SK-N-SH treated with all-trans-retinoic acid at 6 μM for 48 hours (cell line): ENCODE data around the gene CYP2U1.

Experiments
- BACH2 ChIP-seq: fragments of 250-450 bp; sonication (Bioruptor Pico); IDR thresholded peaks from 2 replicates; pipeline ENCODE4 v1.9.0; 2021; ENCODE audit warnings: mild to moderate bottlenecking, borderline replicate concordance
- CSDC2 ChIP-seq: fragments of 250-450 bp; sonication (Bioruptor Pico); IDR thresholded peaks from 2 replicates; pipeline ENCODE4 v1.5.0; 2020; ENCODE audit warnings: mild to moderate bottlenecking, moderate library complexity
- ESRRG ChIP-seq: fragments of 250-450 bp; sonication (Bioruptor Pico); IDR thresholded peaks from 2 replicates; pipeline ENCODE4 v1.6.1; 2021; ENCODE audit warnings: mild to moderate bottlenecking
- GLIS3 ChIP-seq: fragments of 250-450 bp; sonication (Bioruptor Pico); IDR thresholded peaks from 2 replicates; pipeline ENCODE4 v1.5.0; 2020; ENCODE audit warnings: mild to moderate bottlenecking, moderate library complexity
- PPARA ChIP-seq: fragments of 250-450 bp; sonication (Bioruptor Pico); IDR thresholded peaks from 2 replicates; pipeline ENCODE4 v1.5.0; 2020; ENCODE audit warnings: mild to moderate bottlenecking, borderline replicate concordance
- RARB ChIP-seq: fragments of 250-450 bp; sonication (Bioruptor Pico); IDR thresholded peaks from 2 replicates; pipeline ENCODE4 v1.8.0; 2021; ENCODE audit warnings: mild to moderate bottlenecking, moderate library complexity
- SNAI2 ChIP-seq: fragments of 250-450 bp; sonication (Bioruptor Pico); IDR thresholded peaks from 2 replicates; pipeline ENCODE4 v1.5.0; 2020; ENCODE audit warnings: mild to moderate bottlenecking, moderate library complexity
- TOX ChIP-seq: fragments of 250-450 bp; sonication (Bioruptor Pico); IDR thresholded peaks from 2 replicates; pipeline ENCODE4 v1.8.0; 2021; ENCODE audit warnings: mild to moderate bottlenecking, moderate library complexity, borderline replicate concordance
- ZNF70 ChIP-seq: fragments of 450-650 bp; formaldehyde crosslinking; IDR thresholded peaks from 2 replicates; pipeline ENCODE4 v1.5.0; 2020; ENCODE audit warnings: mild to moderate bottlenecking, moderate library complexity
- ZNF8 ChIP-seq: fragments of 450-650 bp; formaldehyde crosslinking; IDR thresholded peaks from 2 replicates; pipeline ENCODE4 v1.5.0; 2020; ENCODE audit warnings: mild to moderate bottlenecking, moderate library complexity
- TF ChIP-seq, protein P1 (sequence below): fragments of 250-450 bp; sonication (Bioruptor Pico); IDR thresholded peaks from 2 replicates; pipeline ENCODE4 v1.8.0; 2020; ENCODE audit warnings: mild to moderate bottlenecking, moderate library complexity, borderline replicate concordance

DNA sequence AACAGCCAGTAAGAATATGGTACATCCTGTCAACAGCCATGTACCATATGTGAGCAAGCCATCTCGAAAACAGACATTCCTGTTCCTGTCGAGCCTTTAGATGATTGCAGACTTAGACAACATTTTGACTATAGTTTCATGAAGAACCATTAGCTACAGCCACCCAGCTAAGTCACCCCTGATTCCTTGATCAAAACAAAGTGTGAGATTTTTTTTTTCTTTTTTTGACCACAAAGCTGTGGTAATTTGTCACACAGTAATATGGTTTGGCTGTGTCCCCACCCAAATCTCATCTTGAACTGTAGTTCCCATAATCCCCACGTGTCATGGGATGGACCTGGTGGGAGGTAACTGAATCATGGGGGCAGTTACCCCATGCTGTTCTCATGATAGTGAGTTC is 43.2 kb downstream of the CYP2U1 start:
- TF ChIP-seq RARB (CRISPR knock-in tag) (no peak), TOX (no peak), GLIS3 (CRISPR knock-in tag) (no peak), CSDC2 (CRISPR knock-in tag) (no peak), ZNF70 (CRISPR knock-in tag) (no peak), SNAI2 (no peak), ESRRG (CRISPR knock-in tag) (no peak), PPARA (CRISPR knock-in tag) (no peak), ZNF8 (CRISPR knock-in tag) (no peak), BACH2 (CRISPR knock-in tag) (no peak)
- TF ChIP-seq, protein P1, sequence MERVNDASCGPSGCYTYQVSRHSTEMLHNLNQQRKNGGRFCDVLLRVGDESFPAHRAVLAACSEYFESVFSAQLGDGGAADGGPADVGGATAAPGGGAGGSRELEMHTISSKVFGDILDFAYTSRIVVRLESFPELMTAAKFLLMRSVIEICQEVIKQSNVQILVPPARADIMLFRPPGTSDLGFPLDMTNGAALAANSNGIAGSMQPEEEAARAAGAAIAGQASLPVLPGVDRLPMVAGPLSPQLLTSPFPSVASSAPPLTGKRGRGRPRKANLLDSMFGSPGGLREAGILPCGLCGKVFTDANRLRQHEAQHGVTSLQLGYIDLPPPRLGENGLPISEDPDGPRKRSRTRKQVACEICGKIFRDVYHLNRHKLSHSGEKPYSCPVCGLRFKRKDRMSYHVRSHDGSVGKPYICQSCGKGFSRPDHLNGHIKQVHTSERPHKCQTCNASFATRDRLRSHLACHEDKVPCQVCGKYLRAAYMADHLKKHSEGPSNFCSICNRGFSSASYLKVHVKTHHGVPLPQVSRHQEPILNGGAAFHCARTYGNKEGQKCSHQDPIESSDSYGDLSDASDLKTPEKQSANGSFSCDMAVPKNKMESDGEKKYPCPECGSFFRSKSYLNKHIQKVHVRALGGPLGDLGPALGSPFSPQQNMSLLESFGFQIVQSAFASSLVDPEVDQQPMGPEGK (CRISPR knock-in tag) = no peak
